ENCODE results near the gene MYBPC1.

The MYBPC1 gene

DNA sequence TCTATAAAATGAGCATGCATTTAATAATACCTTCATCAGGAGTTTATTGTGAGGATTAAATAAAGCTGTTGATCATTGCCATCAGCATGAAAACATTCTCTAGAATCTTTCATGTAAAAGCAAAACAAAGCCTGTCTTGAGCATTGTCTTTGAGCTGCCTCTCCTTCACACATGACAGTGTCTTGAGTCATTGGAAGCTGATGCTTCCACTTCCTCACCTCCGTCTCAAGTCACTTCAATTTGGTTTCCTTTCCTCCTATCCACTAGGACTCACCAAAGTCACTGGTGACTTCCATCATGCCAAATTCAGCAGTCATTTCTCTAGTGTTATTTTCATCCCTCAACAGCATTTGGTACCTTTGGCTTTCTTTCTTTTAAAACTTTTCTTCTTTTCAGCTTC lies 31.6 kb upstream of the MYBPC1 start:
- H3K4me1 ChIP-seq (ENCODE audit: insufficient read depth, poor library complexity, severe bottlenecking): no peaks in the 10 kb centered on the region
- no peak overlapping the region for H3K4me3 ChIP-seq (ENCODE audit: severe bottlenecking)
- TF ChIP-seq CTCF (IDR thresholded peaks at IDR 0.05; ENCODE audit: poor library complexity, severe bottlenecking): no peak
- no peaks in the 10 kb centered on the region for H3K36me3 ChIP-seq (ENCODE audit: low read depth)
- no peak overlapping the region for H3K27ac ChIP-seq (ENCODE audit: poor library complexity, severe bottlenecking)
- no peaks in the 10 kb centered on the region for H3K9me3 ChIP-seq (ENCODE audit: severe bottlenecking)
- DNase-seq (ENCODE audit: low spot score) (no peak), ATAC-seq (ENCODE audit: low read depth) (no peak; the same call in 2 of the 3 replicates)
- no peaks in the 10 kb centered on the region for H3K27me3 ChIP-seq (ENCODE audit: insufficient read depth, poor library complexity, severe bottlenecking)

DNA sequence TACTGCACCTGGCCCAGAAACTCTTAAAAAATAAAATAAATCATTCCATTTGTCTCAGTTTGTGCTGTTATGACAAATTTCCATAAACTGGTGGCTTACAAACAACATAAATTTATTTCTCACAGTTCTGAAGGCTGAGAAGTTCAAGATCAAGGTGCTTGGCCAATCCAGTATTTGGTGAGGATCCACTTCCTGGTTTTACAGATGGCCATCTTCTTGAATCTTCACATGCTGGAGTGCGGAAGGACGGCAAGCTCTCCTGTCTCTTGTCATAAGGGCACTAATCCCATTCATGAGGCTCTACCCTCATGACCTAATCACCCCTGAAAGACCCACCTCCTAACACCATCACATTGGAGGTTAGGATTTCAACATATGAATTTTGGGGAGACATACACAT lies 29.9 kb upstream of the MYBPC1 start:
- H3K27me3 ChIP-seq (ENCODE audit: insufficient read depth, poor library complexity, severe bottlenecking): no peaks in the 10 kb centered on the region
- ATAC-seq (ENCODE audit: low read depth): no peak
- H3K9me3 ChIP-seq (ENCODE audit: severe bottlenecking): no peaks in the 10 kb centered on the region
- no peaks in the 10 kb centered on the region for H3K4me1 ChIP-seq (ENCODE audit: insufficient read depth, poor library complexity, severe bottlenecking)
- H3K27ac ChIP-seq (ENCODE audit: poor library complexity, severe bottlenecking): no peak overlapping the region
- no peak for TF ChIP-seq CTCF (IDR thresholded peaks at IDR 0.05; ENCODE audit: poor library complexity, severe bottlenecking)
- no peak for DNase-seq (ENCODE audit: low spot score)
- H3K36me3 ChIP-seq (ENCODE audit: low read depth): no peaks in the 10 kb centered on the region
- no peak overlapping the region for H3K4me3 ChIP-seq (ENCODE audit: severe bottlenecking)

DNA sequence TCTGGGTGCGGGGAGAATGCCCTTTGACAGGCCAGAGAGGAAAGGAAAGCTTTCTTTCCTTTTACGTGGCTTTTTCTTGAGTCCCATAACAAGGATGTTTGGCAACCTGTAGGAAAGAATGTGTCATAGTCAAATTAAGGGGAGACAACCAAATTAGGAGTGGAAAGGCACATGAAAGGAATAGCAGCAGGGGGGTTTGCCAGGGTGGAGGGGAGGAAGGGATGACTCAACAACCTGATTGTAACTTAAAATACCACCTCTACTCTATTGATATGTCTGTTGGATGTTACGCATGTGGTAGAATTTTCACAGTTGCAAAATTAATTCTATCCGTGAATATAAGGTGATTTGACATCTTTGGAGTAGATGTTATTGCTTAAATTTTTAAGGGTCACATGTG lies 28.5 kb upstream of the MYBPC1 start:
- ATAC-seq (ENCODE audit: low read depth) (no peak), DNase-seq (ENCODE audit: low spot score) (no peak)
- no peaks in the 10 kb centered on the region for H3K36me3 ChIP-seq (ENCODE audit: low read depth)
- no peak overlapping the region for H3K4me3 ChIP-seq (ENCODE audit: severe bottlenecking)
- H3K9me3 ChIP-seq (ENCODE audit: severe bottlenecking): no peaks in the 10 kb centered on the region
- H3K27ac ChIP-seq (ENCODE audit: poor library complexity, severe bottlenecking): no peak overlapping the region
- no peaks in the 10 kb centered on the region for H3K27me3 ChIP-seq (ENCODE audit: insufficient read depth, poor library complexity, severe bottlenecking)
- no peak for TF ChIP-seq CTCF (IDR thresholded peaks at IDR 0.05; ENCODE audit: poor library complexity, severe bottlenecking)
- H3K4me1 ChIP-seq (ENCODE audit: insufficient read depth, poor library complexity, severe bottlenecking): no peaks in the 10 kb centered on the region

DNA sequence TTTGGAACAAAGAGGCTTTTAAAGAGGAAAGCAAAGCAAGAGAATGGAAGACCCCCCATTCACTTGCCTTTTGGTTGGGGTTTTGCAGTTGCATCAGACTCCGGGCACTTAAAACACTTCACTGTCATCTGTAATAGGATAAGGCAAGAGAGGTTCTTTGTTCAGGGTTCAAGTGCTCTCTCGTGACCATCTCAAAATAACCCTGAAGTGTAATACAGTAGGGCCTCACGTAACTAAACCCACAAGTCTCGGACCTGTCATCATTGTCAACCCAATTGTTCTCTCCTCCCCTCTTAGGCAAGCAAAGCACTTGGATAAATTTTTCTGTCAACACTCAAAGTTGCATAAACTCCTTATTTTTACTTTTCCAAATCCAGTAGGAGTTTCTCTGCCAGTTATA lies 26.9 kb upstream of the MYBPC1 start:
- Histone ChIP-seq H3K27ac (ENCODE audit: poor library complexity, severe bottlenecking) (no peak overlapping the region), H3K9me3 (ENCODE audit: severe bottlenecking) (no peaks in the 10 kb centered on the region), H3K4me3 (ENCODE audit: severe bottlenecking) (no peak overlapping the region), H3K36me3 (ENCODE audit: low read depth) (no peaks in the 10 kb centered on the region), H3K27me3 (ENCODE audit: insufficient read depth, poor library complexity, severe bottlenecking) (no peaks in the 10 kb centered on the region), H3K4me1 (ENCODE audit: insufficient read depth, poor library complexity, severe bottlenecking) (no peaks in the 10 kb centered on the region)
- no peak for ATAC-seq (ENCODE audit: low read depth)
- no peak for TF ChIP-seq CTCF (IDR thresholded peaks at IDR 0.05; ENCODE audit: poor library complexity, severe bottlenecking)
- DNase-seq (ENCODE audit: low spot score): no peak

DNA sequence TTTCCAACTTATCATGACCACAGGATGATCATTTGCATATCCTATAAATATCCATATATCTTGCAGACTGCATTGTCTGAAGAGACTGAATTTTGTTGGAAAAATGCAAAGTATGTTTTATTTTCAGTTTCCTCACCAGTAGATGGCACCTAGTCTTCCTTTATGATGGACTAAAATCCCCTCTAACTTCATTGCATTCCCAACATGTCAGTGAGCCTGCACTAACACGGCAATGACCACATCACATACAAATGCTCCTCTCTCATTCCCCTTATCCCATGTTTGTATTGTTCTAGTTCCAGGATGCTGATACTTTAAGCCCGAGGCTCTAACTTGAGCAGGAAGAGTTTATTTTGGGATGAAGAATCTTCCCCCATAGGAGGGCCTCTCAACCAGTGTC lies 24.7 kb upstream of the MYBPC1 start:
- ATAC-seq (ENCODE audit: low read depth) (peak; percentile 74; the same call in 2 of the 3 replicates), DNase-seq (ENCODE audit: low spot score) (no peak)
- Histone ChIP-seq H3K4me3 (ENCODE audit: severe bottlenecking) (no peak overlapping the region), H3K27me3 (ENCODE audit: insufficient read depth, poor library complexity, severe bottlenecking) (no peaks in the 10 kb centered on the region), H3K9me3 (ENCODE audit: severe bottlenecking) (no peaks in the 10 kb centered on the region), H3K36me3 (ENCODE audit: low read depth) (no peaks in the 10 kb centered on the region), H3K4me1 (ENCODE audit: insufficient read depth, poor library complexity, severe bottlenecking) (no peaks in the 10 kb centered on the region), H3K27ac (ENCODE audit: poor library complexity, severe bottlenecking) (no peak overlapping the region)
- TF ChIP-seq CTCF (IDR thresholded peaks at IDR 0.05; ENCODE audit: poor library complexity, severe bottlenecking): peak; percentile 47

All from RWPE2 (cell line).